ENCODE data around the gene PCDHGA12. TPM values are rescaled to one million over a fixed set of nuclear protein-coding genes. Genes with fewer than 3 reads are reported as not detected.
"Not testable (repeated sequence)": the region's sequence is repeated elsewhere in the genome, so short reads cannot be mapped to it uniquely, and the experiment has no call there.

Gene PCDHGA12
- 1 to 10 TPM in 10 of 12 donors, not detected in 2; 1.2 to 4.6 (median 2.1) TPM for polyA plus RNA-seq (ENCODE audit: insufficient read length in 12 of 12)
- long read RNA-seq, donor 1, full-length matches to known transcripts: 2 of 2 reads
- long read RNA-seq, donor 1, partial matches to known transcripts: 0 of 2 reads
- long read RNA-seq, donor 1, other reads (novel, unspliced or antisense): 0 of 2 reads
- long read RNA-seq, donor 2, full-length matches to known transcripts: 3 of 3 reads
- long read RNA-seq, donor 2, partial matches to known transcripts: 0 of 3 reads
- long read RNA-seq, donor 2, other reads (novel, unspliced or antisense): 0 of 3 reads
- long read RNA-seq, donor 3, partial matches to known transcripts: 0 of 1 reads
- long read RNA-seq, donor 3, other reads (novel, unspliced or antisense): 0 of 1 reads
- long read RNA-seq, donor 4, full-length matches to known transcripts: 2 of 2 reads
- long read RNA-seq, donor 4, partial matches to known transcripts: 0 of 2 reads
- long read RNA-seq, donor 4, other reads (novel, unspliced or antisense): 0 of 2 reads
- long read RNA-seq, donor 5, full-length matches to known transcripts: 3 of 3 reads
- long read RNA-seq, donor 5, partial matches to known transcripts: 0 of 3 reads
- long read RNA-seq, donor 5, other reads (novel, unspliced or antisense): 0 of 3 reads
- long read RNA-seq, donor 6: 0 reads
- long read RNA-seq, donor 7: 0 reads
- long read RNA-seq, donor 8, partial matches to known transcripts: 0 of 1 reads
- long read RNA-seq, donor 8, other reads (novel, unspliced or antisense): 0 of 1 reads
- long read RNA-seq, donor 9: 0 reads
- long read RNA-seq, donor 10, full-length matches to known transcripts: 3 of 3 reads
- long read RNA-seq, donor 10, partial matches to known transcripts: 0 of 3 reads
- long read RNA-seq, donor 10, other reads (novel, unspliced or antisense): 0 of 3 reads
- long read RNA-seq, donor 11: 0 reads

- no peak for DNase-seq
Measured at GRCh38 chr5:141430332-141431113, at the start of gene PCDHGA12. TSS of gene PCDHGA12 (plus strand) at chr5:141430507. CDS start at chr5:141430760, 253 bp downstream.

GRCh38 chr5:141382469-141383294 is 47.6 kb upstream of the PCDHGA12 start, which contains the start of gene PCDHGA7:
TSS of gene PCDHGA7 (plus strand) at chr5:141382742. CDS start at chr5:141382900, 158 bp downstream.
- DNase-seq: no peak

- DNase-seq: no peak
Measured at GRCh38 chr5:141383345-141383744, 47.0 kb upstream of the PCDHGA12 start.

- no peak for DNase-seq
Measured at GRCh38 chr5:141384471-141385267, 45.6 kb upstream of the PCDHGA12 start.

- not testable (repeated sequence) for DNase-seq
Measured at GRCh38 chr5:141387557-141388311, 42.6 kb upstream of the PCDHGA12 start, which contains the start of gene PCDHGB4. TSS of gene PCDHGB4 (plus strand) at chr5:141387698. CDS start at chr5:141387885, 187 bp downstream.

- no peak for DNase-seq
Measured at GRCh38 chr5:141388661-141389060, 41.6 kb upstream of the PCDHGA12 start.

- no peak for DNase-seq
Measured at GRCh38 chr5:141389153-141390042, 40.9 kb upstream of the PCDHGA12 start.

- DNase-seq: no peak
Measured at GRCh38 chr5:141392429-141393198, 37.7 kb upstream of the PCDHGA12 start, which contains the start of gene PCDHGA8. TSS of gene PCDHGA8 (plus strand) at chr5:141392633. CDS start at chr5:141392814, 181 bp downstream.

GRCh38 chr5:141393267-141393666 is 37.0 kb upstream of the PCDHGA12 start:
- DNase-seq: no peak

GRCh38 chr5:141394401-141395187 is 35.7 kb upstream of the PCDHGA12 start:
- not testable (repeated sequence) for DNase-seq

GRCh38 chr5:141397756-141398551 is 32.4 kb upstream of the PCDHGA12 start, which contains the start of gene PCDHGB5:
TSS of gene PCDHGB5 (plus strand) at chr5:141397947. CDS start at chr5:141398128, 181 bp downstream.
- DNase-seq: not testable (repeated sequence)

- no peak for DNase-seq
Measured at GRCh38 chr5:141398608-141399007, 31.7 kb upstream of the PCDHGA12 start.

- no peak for DNase-seq
Measured at GRCh38 chr5:141399555-141400258, 30.6 kb upstream of the PCDHGA12 start.

GRCh38 chr5:141402553-141403243 is 27.6 kb upstream of the PCDHGA12 start, which contains the start of gene PCDHGA9:
TSS of gene PCDHGA9 (plus strand) at chr5:141402778. CDS start at chr5:141402953, 175 bp downstream.
- no peak for DNase-seq

Measured in muscle of arm (tissue), 14 donors.